ENCODE data around the gene BEST4.

- TF ChIP-seq, protein P1, sequence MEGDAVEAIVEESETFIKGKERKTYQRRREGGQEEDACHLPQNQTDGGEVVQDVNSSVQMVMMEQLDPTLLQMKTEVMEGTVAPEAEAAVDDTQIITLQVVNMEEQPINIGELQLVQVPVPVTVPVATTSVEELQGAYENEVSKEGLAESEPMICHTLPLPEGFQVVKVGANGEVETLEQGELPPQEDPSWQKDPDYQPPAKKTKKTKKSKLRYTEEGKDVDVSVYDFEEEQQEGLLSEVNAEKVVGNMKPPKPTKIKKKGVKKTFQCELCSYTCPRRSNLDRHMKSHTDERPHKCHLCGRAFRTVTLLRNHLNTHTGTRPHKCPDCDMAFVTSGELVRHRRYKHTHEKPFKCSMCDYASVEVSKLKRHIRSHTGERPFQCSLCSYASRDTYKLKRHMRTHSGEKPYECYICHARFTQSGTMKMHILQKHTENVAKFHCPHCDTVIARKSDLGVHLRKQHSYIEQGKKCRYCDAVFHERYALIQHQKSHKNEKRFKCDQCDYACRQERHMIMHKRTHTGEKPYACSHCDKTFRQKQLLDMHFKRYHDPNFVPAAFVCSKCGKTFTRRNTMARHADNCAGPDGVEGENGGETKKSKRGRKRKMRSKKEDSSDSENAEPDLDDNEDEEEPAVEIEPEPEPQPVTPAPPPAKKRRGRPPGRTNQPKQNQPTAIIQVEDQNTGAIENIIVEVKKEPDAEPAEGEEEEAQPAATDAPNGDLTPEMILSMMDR (IDR thresholded peaks at IDR 0.05; ENCODE audit: poor library complexity, severe bottlenecking): no peak
- no peak for TF ChIP-seq EZH2 (IDR thresholded peaks at IDR 0.05; ENCODE audit: borderline replicate concordance, insufficient read depth, low read length, poor library complexity, severe bottlenecking)
These were observed 18.2 kb upstream of the BEST4 start for GRCh38 chr1:44806025-44806703.

Measured in neural cell (in vitro differentiated cells).